HG03575 (cell line): ENCODE results near the gene FPGS.

Source experiments
- ATAC-seq: cut with Tn5 transposase; IDR thresholded peaks from one replicate; pipeline ENCODE4 v1.9.1; 2021; ENCODE audit not compliant: unreplicated experiment, insufficient number of reproducible peaks, low FRiP score; ENCODE audit errors: extremely low read depth

Gene FPGS

GRCh38 chr9:127850286-127850830 lies 47.7 kb downstream of the FPGS start:
- ATAC-seq: no peak

DNA sequence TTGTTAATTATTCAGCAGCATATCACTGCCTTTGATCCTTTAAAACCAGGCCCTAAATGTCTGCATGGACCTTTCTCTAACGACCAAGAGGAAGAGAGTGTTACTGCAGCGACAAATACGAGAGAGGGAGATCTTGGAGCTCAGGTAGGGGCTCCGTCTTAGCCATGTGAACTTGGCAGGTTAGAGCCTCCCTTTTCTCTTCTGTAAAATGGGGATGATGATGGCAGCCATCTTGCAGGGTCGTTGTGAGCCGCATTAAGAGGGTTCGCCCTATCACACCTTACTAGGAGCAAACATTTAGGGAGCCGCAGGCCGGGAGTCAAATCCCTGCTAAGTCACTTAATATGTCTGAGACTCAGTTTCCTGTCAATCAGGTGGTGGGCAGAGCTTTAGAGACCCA lies 50.1 kb downstream of the FPGS start:
- no peak for ATAC-seq

DNA sequence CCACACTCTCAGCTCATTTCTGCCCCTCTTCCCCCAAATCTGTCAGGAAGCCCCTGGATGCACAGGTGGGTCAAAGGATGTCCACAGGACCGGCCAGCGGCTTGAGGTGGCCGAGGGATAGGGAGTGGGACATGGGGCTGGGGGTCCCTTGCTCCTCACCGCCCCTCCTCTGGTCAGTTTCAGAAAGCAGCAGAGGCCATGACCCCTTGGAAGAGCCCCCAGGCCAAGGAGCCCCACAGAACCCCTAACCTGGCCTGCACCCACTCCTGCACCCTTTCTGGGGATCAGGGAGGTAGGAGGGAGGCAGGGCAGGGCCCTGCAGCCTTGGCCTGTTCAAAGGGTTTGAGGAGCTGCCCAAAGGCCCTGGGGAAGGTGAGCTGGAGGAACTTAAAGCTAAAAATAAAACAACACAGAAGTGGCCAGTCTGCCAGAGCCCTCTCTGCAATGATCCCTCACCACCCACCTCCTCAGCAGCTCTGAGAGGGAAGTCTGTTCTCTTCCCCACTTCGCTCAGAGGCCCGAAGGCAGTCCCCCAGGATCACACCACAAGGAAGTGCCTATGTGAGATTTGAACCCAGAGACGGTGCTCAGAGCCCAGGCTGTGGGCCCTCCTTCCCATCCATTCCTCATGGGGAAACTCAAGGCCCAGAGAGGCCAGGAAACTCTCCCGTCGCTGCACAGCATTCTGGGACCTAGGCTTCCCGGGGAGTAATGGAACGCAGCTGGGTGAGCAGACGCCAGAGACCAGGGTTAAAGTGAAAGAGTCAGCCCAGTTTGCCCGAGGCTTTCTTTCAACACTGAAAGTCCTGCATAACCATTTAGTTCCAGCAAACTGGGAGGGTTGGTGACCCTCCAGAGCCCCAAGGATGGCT lies 50.9 kb downstream of the FPGS start:
- ATAC-seq: no peak

GRCh38 chr9:127854184-127854806 lies 51.6 kb downstream of the FPGS start, which contains the start of gene ENG:
Gene ENG (minus strand): TSS chr9:127854658. CDS start chr9:127854355, 303 bp downstream.
- no peak for ATAC-seq

- no peak for ATAC-seq
Observed at GRCh38 chr9:127854960-127855359, 52.3 kb downstream of the FPGS start.

DNA sequence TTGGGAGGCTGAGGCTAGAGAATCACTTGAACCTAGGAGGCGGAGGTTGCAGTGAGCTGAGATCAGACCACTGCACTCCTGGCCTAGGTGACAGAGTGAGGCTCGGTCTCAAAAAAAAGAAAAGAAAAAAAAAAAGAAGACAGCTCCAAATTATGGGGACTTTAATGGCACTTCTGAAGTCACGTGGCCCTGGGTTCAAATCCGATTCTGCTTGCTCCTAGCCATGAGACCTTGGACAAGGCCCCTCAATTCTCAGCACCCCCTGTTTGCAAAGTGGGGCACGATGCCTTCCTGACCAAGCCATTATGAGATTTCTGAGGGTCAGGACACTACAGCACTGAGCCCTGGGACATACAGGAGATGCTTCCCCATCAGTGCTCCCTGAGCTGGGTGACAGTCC lies 52.8 kb downstream of the FPGS start:
- no peak for ATAC-seq

DNA sequence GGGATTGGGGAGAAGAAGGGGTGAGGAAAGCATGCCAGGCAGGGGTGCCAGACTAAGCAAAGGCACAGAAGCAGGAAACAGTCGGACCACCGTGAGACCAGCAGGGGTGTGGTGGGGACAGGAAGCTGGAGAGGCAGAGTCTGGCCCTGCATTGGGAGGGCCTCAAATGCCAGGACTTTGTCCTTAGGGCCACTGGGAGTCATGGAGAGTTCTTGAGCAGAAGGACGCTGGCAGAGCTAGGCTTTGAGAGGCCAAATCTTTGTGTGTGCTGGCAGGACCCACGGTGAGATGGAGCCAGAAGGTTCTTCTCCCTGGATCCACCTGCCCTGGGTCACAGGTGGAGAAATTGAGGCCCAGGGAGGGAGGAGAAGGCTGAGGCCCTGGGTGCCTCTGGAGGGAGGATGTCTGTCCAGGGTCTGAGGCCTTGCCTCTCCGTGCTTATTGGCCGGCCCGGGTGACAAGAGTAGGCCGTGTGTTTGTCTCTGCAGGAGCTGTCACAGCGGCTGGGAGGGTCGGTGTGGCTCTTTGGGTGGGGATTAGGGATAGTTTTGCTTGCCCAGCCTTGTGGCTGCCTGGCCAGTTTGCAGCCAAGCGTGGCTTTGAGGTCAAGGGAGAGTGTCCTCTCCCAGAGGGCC lies 53.5 kb downstream of the FPGS start:
- no peak for ATAC-seq

DNA sequence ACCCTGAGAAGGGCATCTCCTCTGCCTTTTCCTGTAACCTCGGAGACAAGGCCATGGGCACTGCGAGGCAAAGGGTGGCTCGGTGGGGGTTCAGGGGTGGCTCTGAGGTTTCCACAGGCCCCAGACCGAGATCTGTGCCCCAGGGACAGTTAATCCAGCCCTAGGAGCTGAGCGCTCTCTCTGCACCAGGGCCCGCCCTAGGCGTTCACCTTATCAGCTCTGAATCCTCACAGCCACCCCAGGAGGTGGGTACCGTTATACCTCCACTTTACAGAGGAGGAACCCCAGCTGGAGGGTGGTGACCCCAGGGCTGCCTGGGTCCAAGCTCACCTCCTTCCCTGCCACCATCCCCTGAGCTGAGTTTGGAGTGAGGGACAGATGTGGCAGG lies 54.0 kb downstream of the FPGS start:
- ATAC-seq: no peak

- no peak for ATAC-seq
Observed at GRCh38 chr9:127857278-127857677, 54.6 kb downstream of the FPGS start.

DNA sequence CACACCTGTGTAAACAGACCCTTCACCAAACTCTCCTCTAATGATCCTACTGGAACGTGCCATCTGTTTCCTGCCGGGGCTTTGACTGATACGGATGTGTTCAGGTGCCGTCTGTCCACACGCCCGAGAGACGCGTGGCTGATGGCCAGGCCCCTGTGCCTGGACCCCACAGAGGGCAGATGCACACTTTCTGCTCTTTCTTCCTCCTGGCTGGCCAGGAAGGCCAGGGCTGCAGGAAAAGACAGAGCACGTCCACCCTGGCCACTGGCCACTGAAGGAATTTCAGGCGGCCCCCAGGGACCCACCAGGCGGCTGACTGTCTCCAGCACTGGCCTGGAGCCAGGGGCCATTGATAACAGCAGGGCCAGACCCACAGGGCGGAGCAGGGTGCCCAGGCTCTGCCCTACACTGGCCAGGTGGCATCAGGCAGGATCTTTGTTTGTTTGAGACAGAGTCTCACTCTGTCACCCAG lies 55.4 kb downstream of the FPGS start:
- ATAC-seq: no peak

GRCh38 chr9:127860260-127860659 lies 57.6 kb downstream of the FPGS start:
- ATAC-seq: no peak

DNA sequence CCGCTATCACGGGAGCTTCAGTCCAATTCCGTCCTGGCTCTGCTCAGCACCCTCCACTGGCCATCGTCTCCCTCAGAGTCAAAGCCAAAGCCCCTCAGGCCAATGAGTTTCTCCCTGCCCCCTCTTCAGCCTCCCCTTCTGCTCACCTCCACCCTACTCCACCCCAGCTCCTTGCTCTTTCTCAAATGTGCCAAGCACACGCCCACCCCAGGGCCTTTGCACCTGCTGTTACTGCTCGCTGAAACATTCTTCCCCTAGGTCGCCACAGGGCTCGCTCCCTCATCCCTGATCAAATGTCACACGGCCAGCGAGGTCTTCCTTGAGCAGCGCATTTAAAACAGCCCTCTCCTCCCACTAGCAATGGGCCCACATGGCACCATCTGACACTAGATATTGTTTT lies 58.1 kb downstream of the FPGS start:
- ATAC-seq: no peak

- ATAC-seq: no peak
Observed at GRCh38 chr9:127862075-127863011, 59.7 kb downstream of the FPGS start.

DNA sequence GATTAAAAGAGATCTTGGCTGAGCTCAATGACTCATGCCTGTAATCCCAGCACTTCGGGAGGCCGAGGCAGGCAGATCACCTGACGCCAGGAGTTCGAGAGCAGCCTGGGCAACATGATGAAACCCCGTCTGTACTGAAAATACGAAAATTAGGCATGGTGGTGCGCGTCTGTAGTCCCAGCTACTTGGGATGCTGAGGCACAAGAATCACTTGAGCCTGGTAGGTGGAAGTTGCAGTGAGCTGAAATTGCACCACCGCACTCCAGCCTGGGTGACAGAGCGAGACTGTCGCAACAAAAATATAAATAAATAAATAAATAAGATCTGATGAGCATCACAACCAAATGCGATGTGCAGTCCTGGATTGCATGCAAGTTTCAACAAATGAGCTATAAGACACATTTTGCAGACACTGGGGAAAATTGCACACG lies 60.5 kb downstream of the FPGS start:
- ATAC-seq: no peak
